Effector memory CD8-positive, alpha-beta T cell (primary cell): ENCODE measurements around the gene SLC4A1.

Experiments
- ATAC-seq: fragments of 150-1000 bp; cut with Tn5 transposase; replicated peaks from 2 replicates; pipeline ENCODE4 v1.10.0; 2021; ENCODE audit warnings: mild to moderate bottlenecking, moderate library complexity
- DNase-seq, 3 experiments: peaks; one replicate each; pipeline ENCODE4 v3.0.0; 2021
- H3K27ac Mint-ChIP-seq, 2 donors: one replicate each; pipeline ENCODE4 v1.8.0; 2022; ENCODE audit warnings: mild to moderate bottlenecking in 2 of 2, mixed read lengths in 2 of 2, moderate library complexity in 2 of 2
- H3K27me3 Mint-ChIP-seq, 2 donors: one replicate each; pipeline ENCODE4 v1.8.0; 2022; ENCODE audit warnings: mixed read lengths in 2 of 2
- H3K36me3 Mint-ChIP-seq: one replicate; pipeline ENCODE4 v1.8.0; 2022; ENCODE audit warnings: mild to moderate bottlenecking, moderate library complexity, mixed read lengths; ENCODE audit not compliant: insufficient read depth
- H3K4me1 Mint-ChIP-seq, 2 donors: one replicate each; pipeline ENCODE4 v1.8.0; 2022; ENCODE audit warnings: low read depth in 2 of 2, mixed read lengths in 2 of 2
- H3K4me3 Mint-ChIP-seq, 2 donors: one replicate each; pipeline ENCODE4 v1.8.0; 2022; ENCODE audit warnings: mild to moderate bottlenecking in 2 of 2, mixed read lengths in 2 of 2, moderate library complexity in 2 of 2
- H3K9me3 Mint-ChIP-seq, 2 donors: one replicate each; pipeline ENCODE4 v1.8.0; 2022; ENCODE audit warnings: mixed read lengths in 2 of 2

The SLC4A1 gene

DNA sequence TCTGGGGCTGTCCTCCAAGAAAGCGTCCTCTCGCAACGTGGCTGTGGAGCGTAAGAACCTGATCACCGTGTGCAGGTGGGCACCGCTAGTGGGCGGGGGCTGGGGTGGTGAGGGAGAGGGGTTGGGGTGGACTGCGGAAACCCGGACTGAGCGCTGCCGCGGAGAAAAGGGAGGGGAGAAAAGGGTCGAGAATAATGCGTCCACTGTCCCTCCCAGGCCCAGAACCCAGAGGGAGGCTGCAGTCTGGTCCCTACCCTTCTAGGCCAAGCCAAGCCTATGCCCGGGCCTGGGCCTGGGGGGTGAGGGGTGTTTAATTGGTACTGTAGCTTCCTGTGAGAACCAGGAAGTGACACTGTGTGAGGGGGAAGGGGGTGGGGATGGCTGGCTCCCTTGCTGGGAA is 40.9 kb upstream of the SLC4A1 start:
- no peak for ATAC-seq
- H3K4me3 Mint-ChIP-seq, result peak overlapping the region; percentile 45 to 60
- peaks cover 25 to 74% of the 10 kb centered on the region in 2 donors for H3K27me3 Mint-ChIP-seq

GRCh38 chr17:44308320-44308818 is 40.4 kb upstream of the SLC4A1 start, which contains the start of gene RUNDC3A:
Gene RUNDC3A, plus strand, starts transcription at chr17:44308601. Its CDS starts 232 bp downstream, at chr17:44308833.
- H3K4me1 Mint-ChIP-seq, result peaks cover 8 to 17% of the 10 kb centered on the region in 2 donors
- peak within 1 kb of the TSS; percentile 45 to 60 for H3K4me3 Mint-ChIP-seq
- H3K36me3 Mint-ChIP-seq, result peaks cover 2% of the 10 kb centered on the region
- peak; percentile 91 for ATAC-seq
- no peaks in the 10 kb centered on the region for H3K9me3 Mint-ChIP-seq
- peak; percentile 80 to 83 (median 82) for DNase-seq
- no peak within 1 kb of the TSS for H3K27ac Mint-ChIP-seq
- H3K27me3 Mint-ChIP-seq, result peaks cover 21 to 74% of the 10 kb centered on the region in 2 donors

More for the DNA sequence above, 40.9 kb upstream of the SLC4A1 start:
- Mint-ChIP-seq H3K4me1 (peaks cover 8 to 17% of the 10 kb centered on the region in 2 donors), H3K27ac (no peak overlapping the region), H3K9me3 (no peaks in the 10 kb centered on the region), H3K36me3 (peaks cover 2% of the 10 kb centered on the region)
- no peak for DNase-seq

- DNase-seq (peak in 1 of 3 experiments; percentile 24), ATAC-seq (peak; percentile 31)
- Mint-ChIP-seq H3K9me3 (no peaks in the 10 kb centered on the region), H3K4me1 (peaks cover 8 to 17% of the 10 kb centered on the region in 2 donors), H3K27ac (no peak overlapping the region), H3K4me3 (peak overlapping the region; percentile 45 to 60), H3K36me3 (peaks cover 2% of the 10 kb centered on the region), H3K27me3 (peaks cover 28 to 73% of the 10 kb centered on the region in 2 donors)
These were observed 39.7 kb upstream of the SLC4A1 start for GRCh38 chr17:44307387-44308186.

- DNase-seq (no peak), ATAC-seq (no peak)
- peaks cover 2% of the 10 kb centered on the region for H3K36me3 Mint-ChIP-seq
- H3K27ac Mint-ChIP-seq, result no peak overlapping the region
- H3K4me1 Mint-ChIP-seq, result peaks cover 8 to 11% of the 10 kb centered on the region in 2 donors
- H3K27me3 Mint-ChIP-seq, result peaks cover 44 to 82% of the 10 kb centered on the region in 2 donors
- H3K4me3 Mint-ChIP-seq, result no peak overlapping the region
- H3K9me3 Mint-ChIP-seq, result no peaks in the 10 kb centered on the region
These were observed 36.7 kb upstream of the SLC4A1 start for GRCh38 chr17:44304651-44305050.

DNA sequence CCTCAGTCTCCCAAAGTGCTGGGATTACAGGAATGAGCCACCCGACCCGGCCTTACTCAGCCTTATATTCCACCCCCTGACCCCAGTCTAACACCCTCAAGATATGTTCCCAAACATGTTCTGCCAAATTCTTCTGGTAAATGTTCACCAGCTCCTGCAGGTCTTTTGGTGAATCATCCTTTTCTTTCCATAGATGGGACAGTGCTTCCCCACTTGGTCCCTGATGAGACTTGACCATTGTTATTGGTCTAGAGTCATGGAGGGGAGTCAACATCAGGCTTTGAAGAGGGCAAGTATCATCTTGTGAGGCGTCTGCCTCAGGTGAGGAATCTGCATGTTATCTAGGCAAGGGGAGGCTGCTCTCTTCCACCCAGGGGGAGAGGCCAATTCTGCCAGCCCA is 30.0 kb upstream of the SLC4A1 start:
- H3K9me3 Mint-ChIP-seq, result no peaks in the 10 kb centered on the region
- H3K36me3 Mint-ChIP-seq, result no peaks in the 10 kb centered on the region
- H3K27ac Mint-ChIP-seq, result no peak overlapping the region
- H3K4me1 Mint-ChIP-seq, result no peaks in the 10 kb centered on the region
- H3K27me3 Mint-ChIP-seq, result peaks cover 20 to 50% of the 10 kb centered on the region in 2 donors
- ATAC-seq (no peak), DNase-seq (no peak)
- no peak overlapping the region for H3K4me3 Mint-ChIP-seq

- DNase-seq (no peak), ATAC-seq (peak; percentile 47)
- peaks cover 18 to 37% of the 10 kb centered on the region in 2 donors for H3K27me3 Mint-ChIP-seq
- H3K27ac Mint-ChIP-seq, result no peak overlapping the region
- no peaks in the 10 kb centered on the region for H3K4me1 Mint-ChIP-seq
- H3K9me3 Mint-ChIP-seq, result no peaks in the 10 kb centered on the region
- H3K36me3 Mint-ChIP-seq, result no peaks in the 10 kb centered on the region
- no peak overlapping the region for H3K4me3 Mint-ChIP-seq
These were observed 25.7 kb upstream of the SLC4A1 start for GRCh38 chr17:44293509-44294226.

DNA sequence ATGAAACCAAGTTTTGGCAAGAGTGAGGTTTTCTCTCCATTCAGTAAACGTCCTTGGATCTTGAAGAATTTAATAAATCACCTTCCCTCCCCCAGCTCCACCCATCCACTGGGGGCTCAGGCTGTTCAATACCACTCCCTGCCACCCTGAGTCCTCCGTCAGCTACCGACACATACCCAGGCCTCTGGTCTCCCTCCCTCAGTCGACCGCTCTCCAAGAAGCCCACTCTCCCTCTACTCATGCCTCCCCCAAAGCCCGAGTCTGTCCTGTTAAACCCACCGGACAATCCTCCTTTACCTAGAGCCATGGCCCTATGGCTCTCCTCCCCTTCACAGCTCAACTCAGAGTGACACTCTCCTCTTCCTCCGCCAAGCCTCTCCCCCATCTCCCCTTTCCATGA is 19.7 kb upstream of the SLC4A1 start:
- DNase-seq (no peak), ATAC-seq (no peak)
- peaks cover 30 to 46% of the 10 kb centered on the region in 2 donors for H3K27me3 Mint-ChIP-seq
- H3K9me3 Mint-ChIP-seq, result no peaks in the 10 kb centered on the region
- no peaks in the 10 kb centered on the region for H3K36me3 Mint-ChIP-seq
- no peaks in the 10 kb centered on the region for H3K4me1 Mint-ChIP-seq
- no peak overlapping the region for H3K27ac Mint-ChIP-seq
- no peak overlapping the region for H3K4me3 Mint-ChIP-seq

DNA sequence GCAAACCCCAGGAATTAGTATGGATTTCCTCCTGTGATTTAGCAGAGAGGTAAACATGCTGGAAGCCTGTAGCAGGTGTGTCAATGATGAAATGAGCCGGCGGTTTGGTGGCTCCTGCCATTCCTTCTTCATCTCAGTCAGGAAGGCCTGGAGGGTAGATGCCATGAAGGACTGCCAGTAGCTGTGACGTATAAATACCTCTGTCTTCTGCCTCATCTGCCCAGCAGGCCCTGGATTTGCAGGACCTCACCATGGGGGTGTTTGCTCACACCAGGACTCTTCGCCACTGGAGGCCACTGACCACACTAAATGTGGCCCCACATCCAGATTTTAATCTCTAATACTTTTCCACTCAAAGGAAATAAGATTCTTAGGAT is 16.1 kb upstream of the SLC4A1 start:
- Mint-ChIP-seq H3K4me3 (no peak overlapping the region), H3K9me3 (no peaks in the 10 kb centered on the region), H3K4me1 (peaks cover 10 to 13% of the 10 kb centered on the region in 2 donors), H3K36me3 (peaks cover 7% of the 10 kb centered on the region), H3K27me3 (peaks cover 16 to 25% of the 10 kb centered on the region in 2 donors), H3K27ac (no peak overlapping the region)
- ATAC-seq (no peak), DNase-seq (no peak)

GRCh38 chr17:44283344-44284023 is 15.5 kb upstream of the SLC4A1 start:
- no peak for ATAC-seq
- DNase-seq, result no peak
- Mint-ChIP-seq H3K4me1 (peaks cover 10 to 13% of the 10 kb centered on the region in 2 donors), H3K36me3 (peaks cover 7% of the 10 kb centered on the region), H3K9me3 (no peaks in the 10 kb centered on the region), H3K27ac (no peak overlapping the region), H3K27me3 (peaks cover 11 to 20% of the 10 kb centered on the region in 2 donors), H3K4me3 (no peak overlapping the region)

DNA sequence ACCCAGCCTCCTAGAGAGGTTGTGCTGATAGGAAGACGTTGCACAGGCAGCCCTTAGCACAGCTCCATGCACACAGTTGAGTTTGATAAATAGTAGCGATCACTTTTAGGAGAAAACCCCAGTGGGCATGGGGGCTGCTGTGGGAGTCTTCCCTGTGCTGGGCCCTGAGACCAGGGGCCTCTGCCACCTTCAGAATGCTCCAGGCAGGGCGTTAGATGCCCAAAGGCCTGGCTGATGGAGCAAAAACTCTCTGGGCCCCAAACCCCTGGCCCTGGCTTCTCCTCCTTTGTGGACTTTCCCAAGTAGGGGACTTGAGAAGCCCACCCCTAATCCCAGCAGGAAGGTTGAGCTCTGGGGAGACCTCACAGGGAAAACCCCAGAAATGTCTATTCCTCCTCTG is 14.3 kb upstream of the SLC4A1 start:
- Mint-ChIP-seq H3K36me3 (peaks cover 7% of the 10 kb centered on the region), H3K9me3 (no peaks in the 10 kb centered on the region), H3K27ac (peak overlapping the region in 1 of 2 donors; percentile 49), H3K27me3 (peaks cover 0 to 8% of the 10 kb centered on the region in 2 donors), H3K4me1 (peaks cover 10 to 13% of the 10 kb centered on the region in 2 donors), H3K4me3 (no peak overlapping the region)
- DNase-seq, result no peak
- no peak for ATAC-seq

GRCh38 chr17:44281570-44281969 is 13.6 kb upstream of the SLC4A1 start:
- H3K27ac Mint-ChIP-seq, result peak overlapping the region in 1 of 2 donors; percentile 62
- no peak for ATAC-seq

DNA sequence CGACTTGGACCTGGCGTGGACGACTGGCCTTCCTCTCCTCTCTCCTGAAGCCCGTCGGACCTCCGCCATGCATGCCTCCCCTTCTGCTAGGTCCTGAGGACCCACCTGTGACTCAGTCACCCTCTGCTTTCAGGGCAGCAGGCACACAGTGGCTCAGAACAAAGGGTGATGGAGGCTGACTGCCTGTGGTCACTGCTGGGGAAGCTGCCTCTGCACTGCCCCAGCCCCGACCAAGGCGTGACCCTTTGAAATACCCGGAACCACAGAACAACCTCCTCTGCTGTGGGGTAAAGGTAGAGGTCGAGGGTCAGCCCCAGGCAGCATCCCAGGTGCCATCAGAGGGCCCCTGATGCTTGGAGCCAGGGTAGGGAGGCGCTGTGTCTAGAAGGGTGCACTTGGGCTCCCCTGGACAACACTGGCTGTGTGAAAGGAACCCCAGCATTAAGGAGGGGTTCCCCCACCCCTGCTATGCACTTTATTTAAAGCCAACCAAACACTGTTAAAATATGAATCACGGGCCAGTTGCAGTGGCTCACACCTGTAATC is 12.5 kb upstream of the SLC4A1 start:
- Mint-ChIP-seq H3K4me1 (peaks cover 10 to 13% of the 10 kb centered on the region in 2 donors), H3K4me3 (no peak overlapping the region), H3K27me3 (peaks cover 0 to 10% of the 10 kb centered on the region in 2 donors), H3K36me3 (peaks cover 7% of the 10 kb centered on the region), H3K9me3 (no peaks in the 10 kb centered on the region), H3K27ac (peak overlapping the region in 1 of 2 donors; percentile 80)
- DNase-seq, result no peak
- no peak for ATAC-seq

More at GRCh38 chr17:44281570-44281969, 13.6 kb upstream of the SLC4A1 start:
- Mint-ChIP-seq H3K4me3 (no peak overlapping the region), H3K4me1 (peaks cover 10 to 13% of the 10 kb centered on the region in 2 donors), H3K36me3 (peaks cover 7% of the 10 kb centered on the region), H3K9me3 (no peaks in the 10 kb centered on the region), H3K27me3 (peaks cover 0 to 8% of the 10 kb centered on the region in 2 donors)
- no peak for DNase-seq
